ENCODE data around the gene ELN. TPM values are rescaled to one million over a fixed set of nuclear protein-coding genes. Genes with fewer than 3 reads are reported as not detected.

The ELN gene
- total and polyA plus RNA-seq, 9 of the 15 experiments (the other 6 are each of a cell fraction or from before 2014, with no cell fraction given), result 0.20 TPM; not detected in 8

DNA sequence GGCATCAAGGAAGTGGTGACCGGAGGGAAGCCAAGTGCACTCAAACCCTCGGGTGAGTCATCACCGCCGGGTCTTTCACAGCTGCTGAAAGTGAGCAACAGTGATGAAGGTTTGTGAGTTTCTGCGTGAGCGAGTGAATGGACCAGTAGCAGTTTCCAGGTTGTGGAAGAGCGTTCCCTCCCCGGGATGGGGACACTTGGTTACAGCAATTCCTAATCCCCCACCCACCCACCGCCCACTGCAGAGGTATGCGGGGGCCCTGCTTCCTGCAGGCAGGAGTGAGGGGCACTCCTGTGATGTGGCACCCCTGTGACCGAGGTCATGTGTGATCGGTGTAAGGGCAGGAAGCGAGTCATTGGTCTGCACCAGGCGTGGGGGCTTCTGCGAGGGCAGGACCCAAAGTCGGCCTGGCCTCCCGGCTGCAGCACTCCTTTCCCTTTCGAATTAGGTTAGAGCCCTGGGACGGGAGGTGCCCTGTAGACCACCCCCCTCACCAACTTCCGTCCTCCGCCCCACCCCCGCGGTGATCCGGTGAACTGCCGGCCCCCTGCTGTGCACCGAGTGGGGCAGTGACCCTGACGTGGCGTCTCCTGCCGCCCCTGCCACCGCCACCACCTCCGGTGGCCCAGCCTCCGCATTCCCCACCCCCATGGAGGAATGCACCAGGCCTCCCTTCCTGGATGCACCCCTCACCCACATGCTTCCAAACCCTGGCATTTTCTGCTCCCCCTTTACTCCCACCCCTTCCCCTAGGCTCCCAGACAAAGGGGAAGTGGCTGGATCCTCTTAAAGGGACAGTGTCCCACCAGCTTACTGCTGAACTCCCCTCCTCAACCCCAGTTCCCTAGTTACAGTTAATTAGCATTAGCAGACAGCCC is 66.5 kb downstream of the ELN start (continued):
- TF ChIP-seq POLR3G (IDR thresholded peaks at IDR 0.05; ENCODE audit: extremely low read depth, insufficient read length, insufficient replicate concordance) (no peak), NBN (IDR thresholded peaks at IDR 0.05; ENCODE audit: low read depth) (no peak), FOS (IDR thresholded peaks at IDR 0.05; ENCODE audit: extremely low read depth, insufficient read length) (peak; percentile 13), CREB1 (IDR thresholded peaks at IDR 0.05) (peak; percentile 13; the same call in 1 of the 2 replicates), CREB1 (CRISPR knock-in tag; IDR thresholded peaks at IDR 0.05) (no peak), RHOXF2B (CRISPR knock-in tag; conservative IDR thresholded peaks at IDR 0.05) (no peak), SMARCA4 (IDR thresholded peaks at IDR 0.05) (0 out of 2 replicates have a peak, but pooled peaks have one; percentile 12), SAP30 (IDR thresholded peaks at IDR 0.05; ENCODE audit: borderline replicate concordance, insufficient read depth, low read depth, low read length, poor library complexity, severe bottlenecking) (no peak), SLC30A9 (CRISPR knock-in tag; IDR thresholded peaks at IDR 0.05) (no peak), HMGN3 (IDR thresholded peaks at IDR 0.05; ENCODE audit: borderline replicate concordance, extremely low read depth, insufficient read length, low read depth, low read length) (peak; percentile 30), GTF2F1 (IDR thresholded peaks at IDR 0.05; ENCODE audit: low read depth, low read length) (no peak), ZNF431 (CRISPR knock-in tag; IDR thresholded peaks at IDR 0.05) (no peak), POLR2G (IDR thresholded peaks at IDR 0.05; ENCODE audit: low read depth, low read length) (0 out of 2 replicates have a peak, but pooled peaks have one; percentile 20), ARHGAP35 (IDR thresholded peaks at IDR 0.05; ENCODE audit: partially characterized antibody) (no peak), FOXP1 (CRISPR knock-in tag; IDR thresholded peaks at IDR 0.05) (no peak), SMARCA5 (IDR thresholded peaks at IDR 0.05) (no peak), SMARCE1 (IDR thresholded peaks at IDR 0.05) (peak; percentile 14; the same call in 1 of the 2 replicates)
- TF ChIP-seq, protein P1, sequence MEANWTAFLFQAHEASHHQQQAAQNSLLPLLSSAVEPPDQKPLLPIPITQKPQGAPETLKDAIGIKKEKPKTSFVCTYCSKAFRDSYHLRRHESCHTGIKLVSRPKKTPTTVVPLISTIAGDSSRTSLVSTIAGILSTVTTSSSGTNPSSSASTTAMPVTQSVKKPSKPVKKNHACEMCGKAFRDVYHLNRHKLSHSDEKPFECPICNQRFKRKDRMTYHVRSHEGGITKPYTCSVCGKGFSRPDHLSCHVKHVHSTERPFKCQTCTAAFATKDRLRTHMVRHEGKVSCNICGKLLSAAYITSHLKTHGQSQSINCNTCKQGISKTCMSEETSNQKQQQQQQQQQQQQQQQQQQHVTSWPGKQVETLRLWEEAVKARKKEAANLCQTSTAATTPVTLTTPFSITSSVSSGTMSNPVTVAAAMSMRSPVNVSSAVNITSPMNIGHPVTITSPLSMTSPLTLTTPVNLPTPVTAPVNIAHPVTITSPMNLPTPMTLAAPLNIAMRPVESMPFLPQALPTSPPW (CRISPR knock-in tag; IDR thresholded peaks at IDR 0.05), result peak; percentile 31; the same call in 1 of the 2 replicates
- TF ChIP-seq, protein P2, sequence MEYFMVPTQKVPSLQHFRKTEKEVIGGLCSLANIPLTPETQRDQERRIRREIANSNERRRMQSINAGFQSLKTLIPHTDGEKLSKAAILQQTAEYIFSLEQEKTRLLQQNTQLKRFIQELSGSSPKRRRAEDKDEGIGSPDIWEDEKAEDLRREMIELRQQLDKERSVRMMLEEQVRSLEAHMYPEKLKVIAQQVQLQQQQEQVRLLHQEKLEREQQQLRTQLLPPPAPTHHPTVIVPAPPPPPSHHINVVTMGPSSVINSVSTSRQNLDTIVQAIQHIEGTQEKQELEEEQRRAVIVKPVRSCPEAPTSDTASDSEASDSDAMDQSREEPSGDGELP (CRISPR knock-in tag; IDR thresholded peaks at IDR 0.05; ENCODE audit: borderline replicate concordance), result peak; percentile 49; the same call in 1 of the 2 replicates
- TF ChIP-seq, protein P3, sequence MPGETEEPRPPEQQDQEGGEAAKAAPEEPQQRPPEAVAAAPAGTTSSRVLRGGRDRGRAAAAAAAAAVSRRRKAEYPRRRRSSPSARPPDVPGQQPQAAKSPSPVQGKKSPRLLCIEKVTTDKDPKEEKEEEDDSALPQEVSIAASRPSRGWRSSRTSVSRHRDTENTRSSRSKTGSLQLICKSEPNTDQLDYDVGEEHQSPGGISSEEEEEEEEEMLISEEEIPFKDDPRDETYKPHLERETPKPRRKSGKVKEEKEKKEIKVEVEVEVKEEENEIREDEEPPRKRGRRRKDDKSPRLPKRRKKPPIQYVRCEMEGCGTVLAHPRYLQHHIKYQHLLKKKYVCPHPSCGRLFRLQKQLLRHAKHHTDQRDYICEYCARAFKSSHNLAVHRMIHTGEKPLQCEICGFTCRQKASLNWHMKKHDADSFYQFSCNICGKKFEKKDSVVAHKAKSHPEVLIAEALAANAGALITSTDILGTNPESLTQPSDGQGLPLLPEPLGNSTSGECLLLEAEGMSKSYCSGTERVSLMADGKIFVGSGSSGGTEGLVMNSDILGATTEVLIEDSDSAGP (CRISPR knock-in tag; IDR thresholded peaks at IDR 0.05), result peak; percentile 91
